HG03039 (cell line): ENCODE data around the gene ANLN.

Source experiments
- ATAC-seq: cut with Tn5 transposase; IDR thresholded peaks from one replicate; pipeline ENCODE4 v1.9.1; 2021; ENCODE audit warnings: mild to moderate bottlenecking, moderate library complexity; ENCODE audit not compliant: unreplicated experiment

ANLN gene

GRCh38 chr7:36409180-36409579 lies 19.5 kb downstream of the ANLN start:
- ATAC-seq: no peak

GRCh38 chr7:36415144-36415543 lies 25.5 kb downstream of the ANLN start:
- ATAC-seq: no peak

- no peak for ATAC-seq
Observed at GRCh38 chr7:36416251-36416650, 26.6 kb downstream of the ANLN start.

- no peak for ATAC-seq
Observed at GRCh38 chr7:36420307-36420706, 30.6 kb downstream of the ANLN start.

- ATAC-seq: no peak
Observed at GRCh38 chr7:36422072-36422471, 32.4 kb downstream of the ANLN start.

GRCh38 chr7:36423633-36424032 lies 34.0 kb downstream of the ANLN start:
- ATAC-seq: no peak

GRCh38 chr7:36430186-36430585 lies 40.5 kb downstream of the ANLN start:
- no peak for ATAC-seq

GRCh38 chr7:36430881-36431280 lies 41.2 kb downstream of the ANLN start:
- no peak for ATAC-seq

GRCh38 chr7:36438211-36438610 lies 48.5 kb downstream of the ANLN start:
- ATAC-seq: no peak

GRCh38 chr7:36439624-36440023 lies 50.0 kb downstream of the ANLN start:
- ATAC-seq: no peak

- ATAC-seq: no peak
Observed at GRCh38 chr7:36440880-36441279, 51.2 kb downstream of the ANLN start.

- no peak for ATAC-seq
Observed at GRCh38 chr7:36441344-36442022, 51.8 kb downstream of the ANLN start.

- no peak for ATAC-seq
Observed at GRCh38 chr7:36448781-36449379, 59.2 kb downstream of the ANLN start.

GRCh38 chr7:36449685-36450084 lies 60.0 kb downstream of the ANLN start:
- ATAC-seq: no peak

GRCh38 chr7:36453769-36454168 lies 64.1 kb downstream of the ANLN start:
- ATAC-seq: no peak

- no peak for ATAC-seq
Observed at GRCh38 chr7:36455646-36456045, 66.0 kb downstream of the ANLN start.

- no peak for ATAC-seq
Observed at GRCh38 chr7:36456138-36456537, 66.5 kb downstream of the ANLN start.

- no peak for ATAC-seq
Observed at GRCh38 chr7:36456548-36456947, 66.9 kb downstream of the ANLN start.

- no peak for ATAC-seq
Observed at GRCh38 chr7:36459236-36459960, 69.7 kb downstream of the ANLN start.

- ATAC-seq: no peak
Observed at GRCh38 chr7:36460811-36461429, 71.3 kb downstream of the ANLN start.

GRCh38 chr7:36462551-36463137 lies 73.0 kb downstream of the ANLN start:
- no peak for ATAC-seq
